ENCODE data around the gene CFAP97D2. TPM values are rescaled to one million over a fixed set of nuclear protein-coding genes. Genes with fewer than 3 reads are reported as not detected.

Gene CFAP97D2
- total RNA-seq, 1 experiment from 2014 or later: not detected

GRCh38 chr13:114136576-114136975, 42.5 kb upstream of the CFAP97D2 start:
- TF ChIP-seq ZNF219 (CRISPR knock-in tag; IDR thresholded peaks at IDR 0.05; ENCODE audit: borderline replicate concordance) (no peak), FOXK1 (CRISPR knock-in tag; IDR thresholded peaks at IDR 0.05) (no peak), ZNF416 (CRISPR knock-in tag; IDR thresholded peaks at IDR 0.05) (no peak)
- CTCF ChIA-PET: no interaction called here
- no peak overlapping the region for H3K4me3 Mint-ChIP-seq
- H3K9me3 Mint-ChIP-seq: peaks cover 7% of the 10 kb centered on the region
- ATAC-seq (no peak), DNase-seq (ENCODE audit: low spot score) (peak; percentile 7)
- peaks cover 3% of the 10 kb centered on the region for H3K27me3 Mint-ChIP-seq (ENCODE audit: low read depth)
- H3K27ac Mint-ChIP-seq: no peak overlapping the region
- peaks cover 8% of the 10 kb centered on the region for H3K4me1 Mint-ChIP-seq
- POLR2A ChIA-PET: no interaction called here
- H3K36me3 Mint-ChIP-seq: 0 out of 2 replicates have a peak, but pooled peaks cover 4% of the 10 kb centered on the region

GRCh38 chr13:114140131-114140905, 38.7 kb upstream of the CFAP97D2 start:
- H3K27me3 Mint-ChIP-seq (ENCODE audit: low read depth): no peaks in the 10 kb centered on the region
- ChIA-PET CTCF (interaction anchor here (0.5 kb wide), 1 partner anchor 25 kb away, joined by 4 read pairs; no protein-coding TSS in a partner anchor), POLR2A (no interaction called here)
- H3K4me1 Mint-ChIP-seq: no peaks in the 10 kb centered on the region
- H3K4me3 Mint-ChIP-seq: no peak overlapping the region
- DNase-seq (ENCODE audit: low spot score): peak; percentile 4
- H3K9me3 Mint-ChIP-seq: peaks cover 7% of the 10 kb centered on the region
- ATAC-seq: no peak
- no peak overlapping the region for H3K27ac Mint-ChIP-seq
- TF ChIP-seq EMX1 (CRISPR knock-in tag; IDR thresholded peaks at IDR 0.05) (no peak), TP53 (CRISPR knock-in tag; IDR thresholded peaks at IDR 0.05) (no peak), NFYB (CRISPR knock-in tag; conservative IDR thresholded peaks at IDR 0.05; ENCODE audit: low read depth) (no peak), ZNF317 (CRISPR knock-in tag; IDR thresholded peaks at IDR 0.05; ENCODE audit: borderline replicate concordance, low read depth) (no peak), ATF1 (CRISPR knock-in tag; IDR thresholded peaks at IDR 0.05) (no peak), USF1 (CRISPR knock-in tag; IDR thresholded peaks at IDR 0.05) (no peak), AR (CRISPR knock-in tag; IDR thresholded peaks at IDR 0.05) (no peak), FOXJ3 (CRISPR knock-in tag; IDR thresholded peaks at IDR 0.05; ENCODE audit: borderline replicate concordance) (no peak), SP1 (CRISPR knock-in tag; conservative IDR thresholded peaks at IDR 0.05) (no peak), TEAD1 (CRISPR knock-in tag; IDR thresholded peaks at IDR 0.05) (no peak), GTF2I (CRISPR knock-in tag; conservative IDR thresholded peaks at IDR 0.05) (no peak), GABPB1 (CRISPR knock-in tag; IDR thresholded peaks at IDR 0.05) (no peak), ZSCAN18 (CRISPR knock-in tag; IDR thresholded peaks at IDR 0.05) (no peak), HMGA2 (CRISPR knock-in tag; IDR thresholded peaks at IDR 0.05) (no peak), FOXK1 (CRISPR knock-in tag; IDR thresholded peaks at IDR 0.05) (no peak), PREB (CRISPR knock-in tag; IDR thresholded peaks at IDR 0.05; ENCODE audit: borderline replicate concordance) (no peak), ARID4B (CRISPR knock-in tag; IDR thresholded peaks at IDR 0.05; ENCODE audit: borderline replicate concordance) (no peak), KAT7 (CRISPR knock-in tag; IDR thresholded peaks at IDR 0.05; ENCODE audit: borderline replicate concordance) (no peak), HMGXB4 (CRISPR knock-in tag; IDR thresholded peaks at IDR 0.05) (no peak)
- H3K36me3 Mint-ChIP-seq: 0 out of 2 replicates have a peak, but pooled peaks cover 4% of the 10 kb centered on the region

All from WTC11 (cell line).